Thyroid gland (tissue), 4 donors: ENCODE measurements around the gene FOXL3.

Experiments
- POLR2A ChIP-seq, 2 donors: fragments of 450-650 bp; IDR thresholded peaks; one replicate each; pipeline ENCODE4 v1.6.1; 2017; ENCODE audit warnings: antibody characterized with exemption in 2 of 2, mild to moderate bottlenecking in 2 of 2, moderate library complexity in 1 of 2
- TF ChIP-seq, protein P1 (sequence below), 6 experiments: fragments of 200-600 bp in 3 of 6; fragments of 450-650 bp in 3 of 6; sonication (generic) in 3 of 6; IDR thresholded peaks; one replicate each; pipeline ENCODE4 v1.5.1; 2016 to 2019; ENCODE audit warnings: antibody characterized with exemption in 6 of 6, mild to moderate bottlenecking in 2 of 6, inconsistent platforms in 1 of 6, moderate library complexity in 1 of 6

DNA sequence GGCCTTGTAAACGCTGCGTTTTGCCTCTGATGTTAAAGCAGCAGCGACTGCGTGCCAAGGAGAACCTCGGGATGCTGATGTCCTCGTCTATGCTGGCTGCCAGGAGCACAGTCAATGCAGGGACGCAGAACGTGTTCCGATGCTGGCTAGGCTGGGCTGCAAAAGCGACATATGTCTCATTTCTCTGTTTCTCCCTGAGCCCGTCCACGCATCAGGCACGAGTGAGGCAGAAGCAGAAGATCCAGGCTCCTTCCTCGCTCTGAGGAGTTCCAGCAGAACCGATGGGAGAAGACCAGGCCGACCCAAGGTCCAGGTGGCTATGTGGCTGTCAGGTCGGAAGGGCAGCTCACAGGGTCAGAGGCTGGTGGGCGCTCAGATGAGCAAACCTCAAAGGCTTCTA lies 3.7 kb upstream of the FOXL3 start:
- TF ChIP-seq, protein P1, sequence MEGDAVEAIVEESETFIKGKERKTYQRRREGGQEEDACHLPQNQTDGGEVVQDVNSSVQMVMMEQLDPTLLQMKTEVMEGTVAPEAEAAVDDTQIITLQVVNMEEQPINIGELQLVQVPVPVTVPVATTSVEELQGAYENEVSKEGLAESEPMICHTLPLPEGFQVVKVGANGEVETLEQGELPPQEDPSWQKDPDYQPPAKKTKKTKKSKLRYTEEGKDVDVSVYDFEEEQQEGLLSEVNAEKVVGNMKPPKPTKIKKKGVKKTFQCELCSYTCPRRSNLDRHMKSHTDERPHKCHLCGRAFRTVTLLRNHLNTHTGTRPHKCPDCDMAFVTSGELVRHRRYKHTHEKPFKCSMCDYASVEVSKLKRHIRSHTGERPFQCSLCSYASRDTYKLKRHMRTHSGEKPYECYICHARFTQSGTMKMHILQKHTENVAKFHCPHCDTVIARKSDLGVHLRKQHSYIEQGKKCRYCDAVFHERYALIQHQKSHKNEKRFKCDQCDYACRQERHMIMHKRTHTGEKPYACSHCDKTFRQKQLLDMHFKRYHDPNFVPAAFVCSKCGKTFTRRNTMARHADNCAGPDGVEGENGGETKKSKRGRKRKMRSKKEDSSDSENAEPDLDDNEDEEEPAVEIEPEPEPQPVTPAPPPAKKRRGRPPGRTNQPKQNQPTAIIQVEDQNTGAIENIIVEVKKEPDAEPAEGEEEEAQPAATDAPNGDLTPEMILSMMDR (IDR thresholded peaks at IDR 0.05), result no peak
- no peak for TF ChIP-seq POLR2A (IDR thresholded peaks at IDR 0.05)
